ENCODE data around the gene ATG16L2.
"Not testable (repeated sequence)": the region's sequence is repeated elsewhere in the genome, so short reads cannot be mapped to it uniquely, and the experiment has no call there.

Gene ATG16L2

DNA sequence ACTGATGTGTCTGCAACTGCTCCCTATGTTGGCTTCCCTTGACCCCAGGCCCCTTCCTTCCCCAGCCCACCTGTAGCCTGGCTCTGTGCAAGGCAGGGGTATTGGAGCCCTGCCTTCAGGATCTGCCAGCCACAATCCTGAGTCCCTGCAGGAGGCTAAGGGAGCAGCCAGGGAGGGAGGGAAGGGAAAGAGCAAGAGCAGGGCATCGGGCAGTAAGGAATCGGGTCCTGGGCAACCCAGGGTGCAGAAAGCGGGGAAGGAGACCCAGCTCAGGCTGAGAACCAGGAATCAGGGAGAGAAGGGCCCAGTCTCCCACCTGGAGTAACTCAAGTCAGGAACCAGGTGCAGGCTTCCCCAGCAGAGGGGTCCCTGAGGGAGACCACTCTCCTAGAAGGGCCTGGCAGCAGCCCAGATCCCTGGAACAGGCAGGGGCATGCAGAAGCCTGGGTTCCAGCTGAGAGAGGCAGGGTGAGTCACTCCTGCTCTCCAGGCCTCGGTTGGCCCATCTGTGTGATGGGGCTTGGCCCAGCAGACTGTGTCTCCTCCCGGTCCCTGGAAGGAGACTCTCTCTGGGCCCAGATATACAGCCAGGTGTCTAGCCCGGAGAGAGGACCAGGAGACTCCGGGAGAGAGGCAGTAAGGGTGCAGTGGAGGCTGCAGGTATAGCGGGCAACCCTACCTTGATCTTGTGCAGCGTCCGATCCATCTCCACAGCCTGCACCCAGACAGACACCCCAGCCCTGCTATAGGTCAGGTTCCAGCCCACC, 33.7 kb upstream of the ATG16L2 start:
- FAIRE-seq, result no peak

DNA sequence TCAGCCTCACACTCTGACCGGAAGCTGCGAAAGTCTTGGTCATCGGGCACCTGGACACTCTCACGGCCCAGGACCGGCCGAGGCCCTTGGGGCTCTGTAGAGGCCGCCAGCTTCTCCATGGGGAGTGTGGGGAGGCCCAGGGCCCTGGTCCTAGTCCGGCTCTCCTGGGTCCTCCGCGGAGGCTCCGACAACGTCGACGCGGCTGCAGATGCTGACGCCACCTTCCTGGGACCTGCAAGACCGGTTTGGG, 33.2 kb upstream of the ATG16L2 start:
- FAIRE-seq, result no peak

DNA sequence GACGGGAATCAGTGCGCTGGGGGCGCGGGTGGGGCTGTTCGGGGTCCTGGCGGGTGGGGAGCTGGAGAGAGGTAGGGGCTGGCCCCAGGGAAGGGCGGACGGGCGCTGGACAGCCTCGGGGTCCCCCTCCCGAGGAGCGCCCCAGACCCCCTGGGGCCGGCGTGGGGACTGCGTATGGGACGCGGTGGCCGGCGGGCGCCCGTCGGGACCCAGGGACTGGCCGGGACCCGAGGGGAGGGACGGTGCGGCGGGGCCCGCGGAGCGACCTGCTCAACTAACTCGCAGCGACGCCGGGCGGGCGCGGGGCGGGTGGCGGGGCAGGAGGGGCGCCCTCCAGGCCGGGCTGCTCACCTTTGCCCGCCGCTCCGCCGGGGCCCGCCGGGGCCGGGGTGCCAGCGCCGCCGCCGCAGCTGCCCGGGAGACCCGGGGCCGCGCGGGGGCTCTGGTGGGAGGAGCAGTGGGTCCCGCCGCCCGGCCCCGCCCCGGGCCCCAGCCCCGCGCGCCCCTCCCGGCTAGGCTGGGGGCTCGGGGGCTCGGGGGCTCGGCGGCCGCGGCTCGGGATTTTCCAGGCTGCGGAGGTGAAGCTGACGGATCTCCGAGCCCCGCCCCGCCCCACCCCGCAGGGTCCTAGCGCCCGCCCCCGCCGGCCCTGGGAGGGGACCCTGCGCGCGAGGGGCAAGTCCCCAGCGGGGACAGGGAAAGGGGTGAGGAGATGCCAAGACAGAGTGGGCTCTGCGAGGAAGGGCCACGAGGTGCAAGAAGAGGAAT, 32.7 kb upstream of the ATG16L2 start:
- no peak for FAIRE-seq

DNA sequence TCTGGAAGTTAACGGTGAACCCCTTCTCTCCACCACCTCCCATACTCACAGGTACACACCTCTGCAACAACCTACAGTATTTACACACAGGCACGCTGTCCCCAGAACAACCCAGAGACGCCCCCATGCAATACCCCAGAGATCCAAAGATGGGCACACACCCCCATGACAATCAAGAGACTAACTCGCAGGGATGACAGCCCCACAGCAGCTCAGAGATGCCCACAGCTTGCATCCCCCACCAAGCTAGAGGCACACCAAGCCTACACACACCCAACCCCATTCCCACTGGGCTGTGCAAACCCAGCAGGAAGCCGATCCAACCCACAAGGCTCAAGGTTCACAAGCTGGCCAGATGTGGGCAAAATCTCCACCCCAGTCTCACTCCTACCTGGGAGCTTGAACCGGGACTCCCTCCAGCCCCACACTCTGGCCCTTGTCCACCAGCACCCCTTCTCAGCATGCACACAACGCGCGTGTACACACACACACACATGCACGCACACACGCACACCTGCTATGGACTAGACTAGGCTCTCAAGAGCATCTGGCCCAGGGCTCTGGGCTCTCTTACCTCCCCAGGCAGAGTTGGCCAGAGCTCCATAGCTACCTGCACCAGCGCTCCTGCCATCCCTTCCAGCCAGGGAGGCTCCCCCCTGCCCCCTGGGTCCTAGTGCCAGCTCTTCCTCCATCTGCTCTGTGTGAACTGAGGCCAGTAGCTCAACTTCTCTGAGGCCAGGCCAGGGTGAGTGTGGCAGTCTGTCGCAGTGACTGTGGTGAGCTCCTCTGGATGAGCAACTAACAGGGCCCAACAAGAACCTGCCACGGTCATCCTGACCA, 31.9 kb upstream of the ATG16L2 start:
- no peak for FAIRE-seq

DNA sequence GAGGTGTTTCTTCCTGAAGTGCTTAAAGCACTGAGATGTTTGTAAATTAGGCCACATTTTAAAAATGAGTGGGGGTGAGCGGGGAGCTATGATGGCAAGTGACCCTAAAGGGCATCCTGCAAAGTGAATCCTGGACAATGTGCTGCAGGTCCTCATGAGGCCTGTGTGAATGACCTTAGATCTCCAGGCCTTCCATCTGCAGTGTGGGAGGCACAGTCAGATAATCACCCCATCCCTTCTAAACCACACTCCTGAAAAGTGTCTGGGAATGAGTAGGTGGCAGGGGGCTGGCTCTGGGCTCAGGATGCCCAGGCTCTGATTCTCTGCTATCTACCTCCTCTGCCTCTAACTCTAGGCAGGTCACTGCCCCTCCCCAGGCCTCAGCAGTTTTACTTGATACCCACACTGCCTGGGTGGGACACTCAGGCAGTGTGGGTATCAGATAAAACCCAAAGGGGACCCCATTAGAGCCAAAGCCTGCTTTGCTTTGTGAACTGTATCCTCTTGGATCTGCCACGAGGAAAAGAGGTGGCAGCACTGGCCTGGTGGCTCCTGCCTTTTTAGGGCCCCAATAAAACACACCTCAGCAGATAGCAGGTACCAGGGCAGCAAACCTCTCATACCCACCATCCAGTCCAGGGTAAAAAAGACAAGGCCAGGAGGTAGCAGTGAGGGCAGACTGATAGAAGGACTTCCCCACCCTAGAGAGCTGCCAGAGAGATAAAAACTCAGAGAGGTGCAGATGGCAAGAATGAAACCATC, 30.9 kb upstream of the ATG16L2 start:
- no peak for FAIRE-seq

DNA sequence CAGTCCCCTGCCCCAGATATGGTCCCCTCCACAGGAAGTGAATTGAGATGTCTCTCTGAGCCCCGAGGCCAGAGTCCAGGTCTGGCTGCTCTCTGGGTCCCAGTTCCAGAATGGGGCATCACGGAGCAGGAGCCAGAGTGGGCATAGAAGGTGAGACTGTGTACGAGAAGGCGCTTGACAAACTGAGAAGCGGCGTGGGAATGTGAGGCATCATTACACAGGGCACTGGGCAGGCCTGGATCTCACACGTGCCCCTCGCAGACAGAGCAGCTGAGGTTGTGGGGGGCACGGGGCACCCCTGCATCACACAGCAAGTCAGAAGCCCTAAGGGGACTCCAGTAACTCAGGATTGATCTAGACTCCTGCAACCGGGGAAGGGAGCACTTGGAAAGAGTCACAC, 29.5 kb upstream of the ATG16L2 start:
- no peak for FAIRE-seq

DNA sequence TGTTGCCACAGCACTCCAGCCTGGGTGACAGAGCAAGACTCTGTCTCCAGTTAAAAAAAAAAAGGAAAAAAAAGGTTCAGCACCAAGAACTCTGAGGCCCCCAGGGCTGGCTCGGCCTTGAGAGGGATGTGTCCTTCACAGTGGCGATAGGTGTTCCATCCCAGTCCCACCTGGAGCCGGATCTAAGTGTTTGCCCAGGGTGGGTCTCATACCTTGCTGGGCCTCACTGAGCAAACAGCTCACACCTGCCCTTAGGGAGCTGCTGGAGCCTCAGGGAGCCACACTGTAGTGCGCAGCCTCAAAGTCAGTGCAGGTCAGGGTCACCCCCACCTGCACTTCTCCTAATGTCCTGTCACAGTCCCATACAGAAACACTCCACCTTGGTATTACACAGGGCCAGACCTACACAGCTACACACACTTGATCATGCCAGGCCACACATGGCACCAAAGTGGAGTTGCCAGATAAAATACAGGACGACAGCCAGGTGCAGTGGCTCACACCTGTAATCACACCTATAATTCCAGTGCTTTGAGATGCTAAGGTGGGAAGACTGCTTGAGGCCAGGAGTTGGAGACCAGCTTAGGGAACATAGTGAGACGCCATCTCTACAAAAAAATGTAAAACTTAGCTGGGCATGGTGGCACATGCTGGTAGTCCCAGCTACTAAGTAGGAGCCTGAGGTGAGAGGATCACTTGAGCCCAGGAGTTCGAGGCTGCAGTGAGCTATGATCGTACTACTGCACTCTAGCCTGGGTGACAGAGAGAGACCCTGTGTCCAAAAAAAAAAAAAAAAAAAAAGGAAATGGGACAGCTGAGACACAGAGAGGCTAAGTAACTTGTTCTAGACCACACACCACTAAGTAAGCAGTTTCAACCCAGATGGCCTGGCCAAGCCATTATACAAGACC, 27.7 kb upstream of the ATG16L2 start:
- no peak for FAIRE-seq

DNA sequence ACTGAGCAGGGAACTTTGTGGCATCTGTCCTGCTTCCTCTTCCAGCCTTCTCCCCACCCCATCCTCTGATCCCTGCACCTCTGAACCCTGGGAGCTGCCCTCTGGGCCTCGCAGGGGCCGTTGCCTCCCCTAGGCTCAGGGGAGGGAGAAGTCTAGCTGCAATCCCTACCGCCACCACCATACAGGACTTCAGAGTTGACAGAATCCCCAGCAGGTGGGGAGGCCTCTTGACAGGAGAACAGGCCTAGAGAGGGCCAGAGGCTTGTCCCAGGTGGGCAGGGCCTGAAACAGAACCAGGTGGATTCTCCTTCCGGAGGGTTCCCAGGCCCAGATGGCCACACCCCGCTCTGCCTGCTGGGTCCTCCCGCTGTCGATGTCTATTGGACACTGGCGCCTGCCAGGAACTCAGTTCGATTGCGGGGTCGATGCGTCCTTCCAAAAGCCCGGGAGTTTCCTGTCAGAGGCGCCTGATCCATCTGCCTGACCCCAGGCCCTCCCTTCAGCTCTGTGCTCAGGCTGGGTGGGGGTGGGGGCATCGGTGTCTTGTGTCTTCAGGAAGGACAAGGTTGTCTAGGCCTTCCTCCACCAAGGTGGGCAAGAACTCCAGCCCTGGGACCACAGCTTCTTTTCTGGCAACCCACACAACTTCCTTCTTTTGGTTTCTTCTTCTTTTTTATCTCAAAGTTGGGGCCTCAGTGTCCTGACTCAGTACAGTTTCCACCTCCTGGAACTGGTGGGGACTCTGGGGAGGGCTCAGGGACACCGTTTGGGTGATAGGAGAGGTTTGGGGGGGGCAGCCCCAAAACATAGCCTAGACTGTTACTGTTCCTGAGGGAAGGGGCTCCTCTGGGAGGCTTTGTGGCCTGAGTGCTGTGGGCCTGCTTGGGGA, 26.8 kb upstream of the ATG16L2 start:
- FAIRE-seq, result no peak

DNA sequence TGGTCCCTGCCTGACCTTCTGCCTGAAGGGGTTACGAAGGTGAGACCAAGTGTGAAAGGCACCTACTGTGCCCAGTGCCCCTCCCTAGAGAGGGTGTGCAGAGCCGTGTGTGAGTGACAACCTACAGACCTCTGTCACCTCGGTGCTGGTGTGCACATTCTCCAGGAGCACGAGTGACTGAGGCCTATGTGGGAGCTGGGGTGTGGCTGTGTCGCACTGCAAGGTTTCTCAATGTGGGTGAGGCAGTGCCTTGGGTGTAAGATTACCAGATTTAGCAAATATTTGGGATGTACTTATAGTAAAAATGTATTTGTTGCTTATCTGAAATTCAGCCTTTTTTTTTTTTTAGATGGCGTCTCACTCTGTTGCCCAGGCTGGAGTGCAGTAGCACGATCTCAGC, 26.0 kb upstream of the ATG16L2 start:
- FAIRE-seq, result no peak

DNA sequence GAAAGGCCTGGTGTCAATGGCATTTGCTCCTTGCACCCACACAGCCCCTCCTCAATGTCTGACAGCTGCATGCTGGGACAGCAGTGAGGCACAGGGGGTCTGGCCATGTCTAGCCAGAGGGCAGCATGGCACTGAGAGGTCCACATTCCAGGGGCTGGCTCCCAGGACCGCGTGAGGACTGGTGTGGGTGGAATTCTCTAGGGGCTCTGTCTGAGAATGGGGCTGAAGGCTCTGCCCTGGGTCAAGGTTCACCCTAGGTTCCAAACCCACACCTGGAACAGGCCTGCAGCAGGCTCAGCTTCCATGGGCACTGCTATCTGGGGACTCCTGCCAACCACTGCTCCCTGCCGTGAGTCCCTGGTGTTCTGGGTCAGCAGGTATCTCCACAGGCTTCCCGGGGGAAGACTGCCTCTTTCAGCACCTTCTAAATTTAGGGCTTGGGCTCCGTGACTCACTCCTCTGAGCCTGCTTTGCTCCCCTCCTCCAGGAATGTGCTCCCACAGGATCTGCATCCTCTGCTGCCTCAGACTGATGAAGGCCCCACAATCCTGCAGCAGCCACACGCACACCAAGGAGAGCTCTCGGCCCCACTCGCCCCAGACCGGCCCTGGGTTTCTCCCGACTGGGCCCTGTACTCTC, 24.6 kb upstream of the ATG16L2 start:
- no peak for FAIRE-seq

DNA sequence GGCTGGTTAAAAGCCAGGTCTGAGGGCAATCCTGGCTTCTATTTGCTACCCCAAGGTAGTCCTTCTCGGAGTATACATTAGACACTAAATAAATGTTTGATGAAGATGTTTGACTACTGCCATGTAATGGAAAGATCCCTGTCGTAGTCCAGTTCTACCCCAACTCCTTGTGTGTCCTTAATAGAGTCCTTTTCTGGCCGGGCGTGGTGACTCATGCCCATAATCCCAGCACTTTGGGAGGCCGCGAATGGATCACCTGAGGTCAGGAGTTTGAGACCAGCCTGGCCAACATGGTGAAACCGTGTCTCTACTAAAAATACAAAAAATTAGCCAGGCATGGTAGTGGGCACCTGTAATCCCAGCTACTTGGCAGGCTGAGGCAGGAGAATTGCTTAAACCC, 23.0 kb upstream of the ATG16L2 start:
- FAIRE-seq, result not testable (repeated sequence)

DNA sequence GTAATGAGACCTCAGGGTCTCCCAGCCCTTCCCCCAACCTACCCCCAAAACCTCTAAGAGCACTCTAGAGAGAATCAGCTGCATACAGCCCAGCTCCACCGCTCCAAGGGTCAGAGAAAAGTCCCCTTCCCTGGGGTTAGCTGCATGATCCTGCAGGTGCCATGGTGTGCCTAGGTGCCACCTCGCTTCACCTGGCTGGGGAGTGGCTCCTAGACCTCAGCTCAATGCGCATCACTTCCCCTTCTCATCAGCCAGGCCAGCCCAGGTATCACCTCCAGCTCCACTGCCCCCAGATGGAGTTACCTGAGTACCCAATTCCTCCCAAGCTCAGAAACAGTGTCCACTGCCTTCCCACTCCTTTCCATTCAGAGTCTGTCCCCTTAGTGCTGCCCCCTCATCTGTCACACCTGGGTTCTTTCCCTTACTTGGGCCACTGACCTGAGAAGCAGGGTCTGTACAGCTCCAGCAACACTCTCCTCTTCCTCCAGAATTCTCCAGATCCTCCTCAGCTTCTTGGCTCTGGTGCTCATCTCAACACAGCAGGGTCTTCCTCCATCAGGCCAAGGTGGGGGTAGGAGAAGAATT, 21.7 kb upstream of the ATG16L2 start:
- no peak for FAIRE-seq

DNA sequence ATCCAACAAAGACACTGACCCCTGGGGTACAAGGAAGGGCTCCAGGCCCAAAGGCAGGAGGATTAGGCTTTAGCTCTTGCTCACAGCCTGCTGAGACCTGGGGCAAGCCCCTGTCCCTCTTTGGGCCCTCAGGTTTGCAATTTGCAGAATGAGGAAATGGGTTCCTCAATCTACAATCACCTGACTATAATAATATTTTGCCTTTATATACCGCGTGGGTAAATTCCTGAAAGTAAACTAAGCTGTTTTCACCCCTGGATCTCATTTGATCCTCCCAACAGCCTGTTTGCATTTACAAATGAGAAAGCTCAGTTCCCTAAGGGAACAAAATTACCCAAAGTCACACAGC, 21.2 kb upstream of the ATG16L2 start:
- no peak for FAIRE-seq

DNA sequence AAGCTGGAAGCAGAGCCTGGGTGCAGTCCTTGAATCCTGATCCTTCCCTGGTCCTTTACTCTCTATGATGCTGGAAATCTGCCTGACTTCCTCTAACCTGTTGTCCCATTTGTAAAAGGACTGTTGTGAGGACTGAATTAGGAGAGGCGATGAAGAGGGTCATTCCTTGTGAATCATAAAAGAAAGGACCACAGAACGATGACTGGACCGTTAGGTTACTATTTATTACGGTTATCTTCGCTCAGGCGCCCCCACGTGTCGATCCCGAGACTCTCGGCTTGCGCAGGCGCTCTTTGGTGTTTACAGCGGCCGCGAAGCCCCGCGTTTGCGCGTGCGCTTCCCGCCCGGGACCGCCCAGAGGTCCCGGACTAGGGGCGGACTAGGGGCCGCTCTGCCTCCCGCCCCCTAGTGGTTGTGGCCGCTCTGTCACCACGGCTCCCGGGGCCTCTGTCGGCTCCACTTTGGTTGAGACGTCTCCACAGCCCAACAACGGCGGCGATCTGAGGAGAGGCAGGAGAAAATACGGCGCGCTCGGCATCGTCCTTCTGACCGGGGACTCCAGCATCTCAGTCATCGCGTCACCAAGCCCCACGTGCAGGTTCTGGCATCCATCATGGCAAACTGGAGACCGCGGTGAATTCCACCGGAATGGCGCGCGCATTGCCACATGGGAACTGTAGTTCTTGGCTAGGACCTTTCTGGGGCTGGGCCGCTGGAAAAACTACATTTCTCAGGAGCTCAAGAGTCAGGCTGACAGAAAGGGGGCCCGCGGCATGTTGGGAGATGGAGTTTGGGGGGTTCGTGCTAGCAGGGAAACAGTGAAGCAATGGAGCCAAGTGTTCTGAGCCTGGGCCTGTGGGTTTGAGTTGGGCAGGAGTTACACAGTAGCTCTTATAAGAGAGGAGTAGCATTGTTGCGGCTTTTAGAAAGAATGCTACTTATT, 20.5 kb upstream of the ATG16L2 start, which contains the start of gene STARD10:
TSS of gene STARD10 (minus strand) at position 623 of the 943 bp plus-strand sequence. CDS start 12,866 bp downstream, outside the sequence.
- peak; percentile 95 for FAIRE-seq

DNA sequence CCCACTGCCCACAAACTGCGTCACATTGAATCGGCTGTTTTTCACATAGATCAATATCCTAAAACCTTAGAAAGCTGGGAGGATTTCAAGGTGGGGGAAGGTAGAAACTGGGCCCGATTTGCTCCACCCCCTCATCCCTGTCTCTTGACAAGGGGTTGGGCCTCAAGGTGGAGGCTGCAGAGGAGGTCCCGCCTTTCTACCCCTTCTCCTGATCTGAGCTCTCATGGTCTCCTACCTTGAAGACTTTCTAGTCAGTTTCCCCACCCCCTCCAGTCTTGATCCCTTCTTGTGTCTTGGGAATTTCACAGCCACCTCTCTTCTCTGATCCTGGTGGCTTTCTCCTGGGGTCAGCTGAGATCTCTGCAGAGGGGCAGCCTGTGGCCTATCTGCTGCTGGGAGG, 15.8 kb upstream of the ATG16L2 start:
- no peak for FAIRE-seq

DNA sequence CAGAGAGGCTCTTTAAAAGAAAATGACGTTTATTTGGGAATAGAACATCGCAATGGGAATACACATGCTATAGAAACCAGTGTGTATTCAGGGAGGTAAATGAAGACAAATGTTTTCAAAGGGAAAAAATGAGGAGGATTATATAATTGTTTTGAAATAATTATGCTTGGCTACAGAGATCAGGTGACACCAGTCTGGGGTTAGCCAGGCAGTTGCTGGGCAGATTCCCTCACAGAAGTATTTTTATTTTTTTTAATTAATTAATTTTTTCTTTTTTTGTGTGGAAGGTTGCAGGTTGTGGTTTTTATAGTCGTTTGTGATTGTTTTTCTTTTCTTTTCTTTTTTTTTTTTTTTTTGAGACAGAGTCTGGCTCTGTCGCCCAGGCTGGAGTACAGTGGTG, 14.8 kb upstream of the ATG16L2 start:
- no peak for FAIRE-seq

DNA sequence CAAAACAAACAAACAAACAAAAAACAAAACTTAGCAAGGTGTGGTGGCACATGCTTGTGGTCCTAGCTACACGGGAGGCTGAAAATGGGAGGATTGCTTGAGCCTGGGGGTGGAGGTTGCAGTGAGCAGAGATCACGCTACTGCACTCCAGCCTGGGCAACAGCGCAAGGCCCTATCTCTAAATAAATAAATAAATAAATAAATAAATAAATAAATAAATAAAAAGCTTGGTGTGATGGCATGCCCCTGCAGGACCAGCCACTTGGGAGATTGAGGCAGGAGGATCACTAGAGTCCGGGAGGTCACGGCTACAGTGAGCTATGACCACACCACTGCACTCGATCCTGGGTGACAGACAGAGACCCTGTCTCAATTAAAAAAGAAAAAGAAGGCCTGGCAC, 11.4 kb upstream of the ATG16L2 start:
- FAIRE-seq, result no peak

DNA sequence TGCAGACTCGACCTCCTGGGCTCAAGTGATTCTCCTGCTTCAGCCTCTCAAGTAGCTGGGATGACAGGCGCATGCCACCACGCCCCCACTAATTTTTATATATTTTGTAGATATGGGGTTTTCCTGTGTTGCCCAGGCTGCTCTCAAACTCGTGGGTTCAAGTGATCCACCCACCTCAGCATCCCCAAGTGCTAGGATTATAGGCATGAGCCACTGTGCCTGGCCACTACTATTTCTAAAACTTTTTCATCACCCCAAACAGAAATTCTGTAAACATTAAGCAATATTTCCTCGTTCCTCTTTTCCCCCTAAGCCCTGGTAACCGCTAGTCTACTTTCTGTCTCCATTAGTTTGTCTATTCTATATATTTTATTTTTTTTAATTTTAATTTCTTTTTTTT, 9.0 kb upstream of the ATG16L2 start:
- FAIRE-seq, result no peak

DNA sequence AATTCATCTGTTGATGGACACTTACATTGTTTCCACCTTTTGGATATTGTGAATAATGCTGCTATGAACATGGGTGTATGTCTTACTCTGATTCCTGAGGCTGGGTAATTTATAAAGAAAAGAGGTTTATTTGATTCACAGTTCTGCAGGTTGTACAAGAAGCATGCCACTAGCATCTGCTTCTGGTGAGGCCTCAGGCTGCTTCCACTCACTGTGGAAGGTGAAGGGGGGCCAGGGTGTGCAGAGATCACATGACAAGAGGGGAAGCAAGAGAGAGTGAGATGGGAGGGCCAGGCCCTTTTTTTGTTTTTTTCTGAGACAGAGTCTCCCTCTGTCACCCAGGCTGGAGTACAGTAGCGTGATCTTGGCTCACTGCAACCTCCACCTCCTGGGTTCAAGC, 7.8 kb upstream of the ATG16L2 start:
- not testable (repeated sequence) for FAIRE-seq
